Suppressor macrophage treated with lipopolysaccharide for 4 hours (primary cell): Measurements from ENCODE around the gene MAML3.

Experiments
- DNase-seq: peaks from one replicate; pipeline ENCODE4 v3.0.0-alpha.2; 2020

The MAML3 gene

GRCh38 chr4:139854668-139855403, 299.1 kb downstream of the MAML3 start:
- DNase-seq, result no peak

GRCh38 chr4:139853309-139853708, 300.7 kb downstream of the MAML3 start:
- DNase-seq, result no peak

- DNase-seq, result no peak
These were observed 301.2 kb downstream of the MAML3 start for GRCh38 chr4:139852612-139853269.

GRCh38 chr4:139851639-139852038, 302.3 kb downstream of the MAML3 start:
- DNase-seq, result no peak

GRCh38 chr4:139851133-139851532, 302.9 kb downstream of the MAML3 start:
- DNase-seq, result no peak

- DNase-seq, result no peak
These were observed 304.8 kb downstream of the MAML3 start for GRCh38 chr4:139849219-139849618.

- no peak for DNase-seq
These were observed 306.0 kb downstream of the MAML3 start for GRCh38 chr4:139848028-139848427.

- DNase-seq, result no peak
These were observed 306.4 kb downstream of the MAML3 start for GRCh38 chr4:139847602-139848001.

- DNase-seq, result peak; percentile 27
These were observed 307.2 kb downstream of the MAML3 start for GRCh38 chr4:139846766-139847165.

- DNase-seq, result peak; percentile 30
These were observed 308.4 kb downstream of the MAML3 start for GRCh38 chr4:139845453-139846093.

- DNase-seq, result no peak
These were observed 309.4 kb downstream of the MAML3 start for GRCh38 chr4:139844459-139845036.

- peak; percentile 12 for DNase-seq
These were observed 309.9 kb downstream of the MAML3 start for GRCh38 chr4:139844057-139844456.

GRCh38 chr4:139843641-139844040, 310.3 kb downstream of the MAML3 start:
- DNase-seq, result peak; percentile 51

GRCh38 chr4:139841464-139842195, 312.4 kb downstream of the MAML3 start:
- no peak for DNase-seq

GRCh38 chr4:139840773-139841172, 313.2 kb downstream of the MAML3 start:
- no peak for DNase-seq

- no peak for DNase-seq
These were observed 314.5 kb downstream of the MAML3 start for GRCh38 chr4:139839403-139840031.

GRCh38 chr4:139838811-139839210, 315.2 kb downstream of the MAML3 start:
- DNase-seq, result no peak

GRCh38 chr4:139834981-139835391, 319.0 kb downstream of the MAML3 start:
- no peak for DNase-seq

- no peak for DNase-seq
These were observed 319.7 kb downstream of the MAML3 start for GRCh38 chr4:139834226-139834662.

- DNase-seq, result no peak
These were observed 320.7 kb downstream of the MAML3 start for GRCh38 chr4:139833151-139833910.

GRCh38 chr4:139828966-139829664, 324.9 kb downstream of the MAML3 start:
- peak; percentile 39 for DNase-seq
